NCI-H1694 treated with DMSO at 0.1 percent for 48 hours (cell line): ENCODE results near the gene HK2.
"Not testable (repeated sequence)": the region's sequence is repeated elsewhere in the genome, so short reads cannot be mapped to it uniquely, and the experiment has no call there.

ENCODE experiments used
- DNase-seq: peaks from one replicate; lab custom pipeline; 2025; lab: John Stamatoyannopoulos, UW

The HK2 gene

DNA sequence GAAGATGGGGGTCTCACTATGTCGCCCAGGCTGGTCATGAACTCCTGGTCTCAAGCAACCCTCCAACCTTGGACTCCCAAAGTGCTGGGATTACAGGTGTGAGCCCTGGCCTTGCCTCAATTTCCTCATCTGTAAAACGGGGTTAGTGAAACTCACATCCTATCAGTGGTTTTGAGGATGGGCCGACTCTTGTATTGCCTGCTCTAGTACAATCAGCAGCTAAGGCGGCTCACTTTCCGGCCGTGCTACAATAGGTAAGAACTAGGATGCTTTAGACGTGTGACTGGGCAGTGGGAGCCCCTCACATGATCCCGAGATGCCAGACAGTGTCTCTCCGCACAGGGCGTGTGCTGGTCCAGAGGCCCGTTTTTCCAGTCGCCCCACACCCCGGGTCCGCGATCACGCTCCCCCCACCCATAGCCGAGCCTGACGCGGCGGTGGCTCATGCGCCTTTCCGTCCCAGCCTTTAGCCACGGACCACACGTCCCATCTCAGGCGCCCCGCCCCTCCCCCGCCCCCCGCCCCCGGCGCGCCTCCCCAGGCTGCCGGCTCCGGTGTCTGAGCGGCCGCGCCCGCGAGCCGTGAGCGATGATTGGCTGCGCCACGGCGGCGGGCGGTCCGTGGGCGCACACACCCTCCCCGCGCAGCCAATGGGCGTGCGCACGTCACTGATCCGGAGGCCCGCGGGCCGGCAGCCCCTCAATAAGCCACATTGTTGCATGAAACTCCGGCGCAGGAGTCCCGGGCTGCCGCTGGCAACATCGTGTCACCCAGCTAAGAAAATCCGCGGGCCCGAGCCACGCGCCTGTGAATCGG is at the start of gene HK2:
HK2 (plus strand) TSS at position 710 of the 816 bp plus-strand sequence. CDS start 454 bp downstream, outside the sequence.
- DNase-seq = peak; percentile 62

DNA sequence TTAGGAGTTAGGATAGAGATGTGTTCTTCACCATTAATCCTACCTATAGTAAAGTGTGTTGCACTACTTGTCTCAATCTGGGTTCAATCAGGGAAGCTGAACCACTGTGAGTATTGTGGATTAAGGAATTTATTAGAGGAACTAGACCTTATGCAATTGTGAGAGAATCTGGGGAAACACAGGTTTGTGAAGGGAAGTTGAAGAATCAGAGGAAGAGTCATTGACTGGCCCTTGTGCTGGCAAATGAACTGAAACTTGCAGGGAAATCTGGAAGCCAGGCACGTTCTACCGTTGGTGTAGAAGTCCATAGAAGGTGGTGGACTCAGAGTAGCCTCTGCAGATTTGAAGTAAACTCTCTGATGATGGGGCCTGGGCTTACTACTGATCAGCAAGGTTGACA is 44.7 kb upstream of the HK2 start:
- no peak for DNase-seq

DNA sequence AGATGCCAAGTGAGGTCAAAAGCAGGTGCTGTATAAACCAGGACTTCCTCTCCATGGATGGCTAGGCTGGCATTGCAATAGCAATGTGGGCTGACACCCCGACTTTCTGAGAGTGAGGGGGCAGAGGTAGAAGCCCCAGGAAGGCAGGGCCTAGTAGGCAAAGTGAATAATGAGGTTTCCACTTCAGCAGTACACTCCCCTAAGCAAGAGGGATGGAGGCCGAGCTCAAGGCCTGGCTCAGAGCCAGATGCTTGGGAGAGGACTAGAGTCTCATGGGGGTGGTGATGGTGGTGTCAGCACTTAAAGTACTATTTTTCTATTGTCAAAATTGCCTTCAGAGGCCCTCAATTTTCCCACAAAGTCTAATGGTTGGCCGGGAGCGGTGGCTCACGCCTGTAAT is 41.6 kb upstream of the HK2 start:
- no peak for DNase-seq

DNA sequence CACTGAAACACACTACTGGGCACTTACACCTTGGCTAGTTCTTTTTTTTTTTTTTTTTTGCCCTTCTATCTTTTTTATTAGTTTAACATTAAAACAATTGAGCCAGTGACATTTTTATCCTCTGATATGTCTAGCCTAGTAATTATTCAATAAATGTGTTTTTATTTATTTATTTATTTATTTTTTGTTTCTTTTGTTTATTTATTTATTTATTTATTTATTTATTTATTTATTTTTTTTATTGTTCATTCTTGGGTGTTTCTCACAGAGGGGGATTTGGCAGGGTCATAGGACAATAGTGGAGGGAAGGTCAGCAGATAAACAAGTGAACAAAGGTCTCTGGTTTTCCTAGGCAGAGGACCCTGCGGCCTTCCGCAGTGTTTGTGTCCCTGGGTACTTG is 39.0 kb upstream of the HK2 start:
- DNase-seq = not testable (repeated sequence)

DNA sequence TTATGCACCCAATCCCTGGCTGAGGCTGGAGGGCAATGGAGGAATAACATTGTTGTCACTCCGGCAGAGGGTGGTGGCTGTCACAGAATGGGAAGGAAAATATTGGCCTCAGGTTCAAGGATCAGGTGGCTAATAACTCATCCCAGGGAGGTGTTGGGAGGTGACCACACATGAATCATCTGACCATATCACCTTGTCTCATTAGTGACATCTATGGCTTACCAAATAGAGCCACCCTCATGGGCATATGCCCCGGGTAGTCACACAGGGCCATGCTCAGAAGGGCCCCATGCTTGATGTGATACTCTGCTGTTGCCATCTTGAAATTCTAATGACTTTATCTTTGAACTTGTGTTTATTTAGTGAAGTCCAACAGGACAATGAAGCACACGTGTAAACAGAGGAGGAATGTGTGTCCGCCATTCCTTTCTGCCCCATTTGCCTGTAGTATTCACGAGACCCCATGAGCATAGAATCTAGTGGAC is 27.5 kb upstream of the HK2 start:
- no peak for DNase-seq

DNA sequence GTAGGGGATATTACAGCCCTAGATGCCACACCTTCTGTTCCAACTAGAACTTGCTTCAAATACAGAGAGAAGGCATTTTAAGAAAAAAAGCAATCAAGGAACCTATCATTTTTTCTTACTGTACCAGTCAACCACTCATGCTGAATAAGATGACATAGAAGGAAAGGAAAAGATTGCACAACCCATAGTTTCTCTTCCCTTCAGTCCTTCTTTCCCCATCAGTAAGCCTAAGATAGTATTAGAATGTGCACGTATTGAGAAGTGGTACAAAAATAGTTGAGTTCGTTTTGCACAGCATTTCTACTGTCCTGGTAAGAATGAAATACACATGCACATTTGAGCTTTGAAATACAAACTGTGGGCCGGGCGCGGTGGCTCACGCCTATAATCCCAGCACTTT is 27.0 kb upstream of the HK2 start:
- no peak for DNase-seq

DNA sequence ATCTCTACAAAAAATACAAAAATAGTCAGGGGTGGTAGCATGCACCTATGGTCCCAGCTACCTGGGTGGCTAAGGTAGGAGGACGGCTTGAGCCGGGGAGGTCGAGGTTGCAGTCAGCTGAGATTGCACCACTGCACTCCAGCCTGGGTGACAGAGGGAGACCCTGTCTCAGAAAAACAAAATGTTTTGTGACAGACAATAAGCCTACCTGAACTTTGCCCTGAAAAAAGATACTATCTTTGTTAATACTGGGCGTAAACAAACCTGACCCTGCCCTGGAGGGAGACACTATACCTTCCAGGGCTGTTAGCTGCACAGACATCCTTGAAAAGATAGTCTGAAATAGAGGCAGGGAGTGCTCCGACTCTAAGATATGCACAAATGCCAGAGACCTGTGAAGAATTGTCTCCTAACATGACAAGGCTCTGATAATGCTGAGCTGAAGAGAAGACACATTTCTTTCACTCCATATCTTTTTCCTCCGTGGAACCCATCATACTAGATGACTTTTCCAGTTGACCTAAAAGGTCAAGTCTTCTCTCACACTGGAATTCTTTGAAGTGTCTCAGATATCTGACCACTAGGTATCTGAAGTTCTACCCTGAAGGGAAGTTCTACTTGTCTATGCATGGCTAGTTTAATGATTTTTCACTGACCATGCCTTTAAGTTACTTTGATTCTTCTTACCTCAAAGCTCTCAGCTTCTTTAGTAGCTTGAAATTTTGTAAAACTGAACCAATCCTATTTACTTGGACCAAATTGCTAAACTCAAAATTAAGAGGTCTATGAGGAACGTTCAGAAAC is 20.9 kb upstream of the HK2 start:
- DNase-seq = no peak

DNA sequence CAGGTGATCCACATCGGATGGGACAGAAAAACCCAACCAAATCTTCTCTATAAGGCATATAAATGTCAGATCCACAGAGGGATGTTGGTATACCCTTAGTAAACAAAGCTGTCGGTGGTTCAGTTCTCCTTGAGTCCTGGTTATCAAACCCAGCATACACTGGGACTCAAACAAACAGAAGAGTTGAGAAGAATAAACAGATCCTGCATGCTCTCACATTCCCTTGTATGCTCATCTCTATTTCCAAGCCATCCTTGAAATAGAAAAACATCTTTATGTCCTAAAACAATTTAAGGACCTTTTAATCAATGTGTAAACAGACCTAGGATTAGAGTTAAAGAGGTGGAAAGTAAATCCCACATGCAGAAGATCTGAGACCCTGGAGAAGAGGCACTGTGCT is 19.8 kb upstream of the HK2 start:
- DNase-seq = no peak

DNA sequence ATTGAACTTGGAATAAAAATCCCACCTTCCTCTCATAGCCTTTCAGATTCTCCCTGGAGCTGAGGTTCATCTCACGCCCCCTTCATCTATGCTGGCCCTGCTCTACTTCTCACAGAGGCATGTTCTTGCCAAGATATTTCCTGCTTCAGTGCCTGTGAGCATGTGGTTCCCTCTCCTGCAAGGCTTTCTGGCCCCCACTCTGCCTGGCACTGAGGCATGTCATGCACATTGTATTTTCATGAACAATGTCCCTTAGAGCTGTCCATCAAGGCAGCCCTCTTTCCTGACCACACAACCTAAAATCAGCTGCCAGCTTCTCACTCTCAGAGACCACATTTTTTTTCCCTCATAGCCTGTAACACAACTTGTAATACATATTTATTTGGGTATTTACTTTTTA is 18.0 kb upstream of the HK2 start:
- DNase-seq = no peak

DNA sequence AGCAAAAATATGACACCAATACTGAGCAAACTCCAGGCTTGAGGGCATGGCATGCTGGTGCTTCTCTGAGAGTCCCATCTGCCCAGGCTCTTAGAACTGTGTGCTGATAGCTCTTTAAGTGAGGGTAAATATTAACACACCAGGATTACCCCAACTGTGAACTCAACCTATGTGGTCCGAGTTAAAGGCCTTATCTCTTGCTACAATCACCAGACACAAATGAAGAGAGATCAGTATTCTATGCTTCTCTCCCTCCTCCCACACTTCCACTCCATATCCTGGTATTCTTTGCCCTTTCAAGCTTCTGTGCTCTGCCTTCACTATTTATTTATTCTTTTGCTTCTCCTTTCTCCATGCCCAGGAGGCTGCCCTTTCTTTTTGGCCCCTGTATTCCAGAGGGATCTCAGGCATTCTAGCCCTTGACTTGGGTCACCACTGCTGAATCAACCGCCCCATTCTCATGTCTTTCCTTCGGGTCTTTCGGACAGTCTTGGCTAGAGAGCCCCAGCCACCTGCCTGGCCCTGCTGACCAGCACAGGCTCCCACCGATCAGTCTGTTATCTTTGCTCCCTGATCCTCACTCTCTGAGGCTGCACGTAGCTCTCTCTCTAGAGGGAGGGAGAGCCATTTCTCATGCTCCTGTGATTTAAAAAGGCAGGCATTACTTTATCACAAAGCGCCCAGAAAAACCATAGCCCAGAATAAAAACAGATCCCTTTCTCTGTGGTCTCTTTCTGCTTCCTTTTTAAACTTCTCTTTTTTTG is 17.2 kb upstream of the HK2 start:
- DNase-seq = no peak

DNA sequence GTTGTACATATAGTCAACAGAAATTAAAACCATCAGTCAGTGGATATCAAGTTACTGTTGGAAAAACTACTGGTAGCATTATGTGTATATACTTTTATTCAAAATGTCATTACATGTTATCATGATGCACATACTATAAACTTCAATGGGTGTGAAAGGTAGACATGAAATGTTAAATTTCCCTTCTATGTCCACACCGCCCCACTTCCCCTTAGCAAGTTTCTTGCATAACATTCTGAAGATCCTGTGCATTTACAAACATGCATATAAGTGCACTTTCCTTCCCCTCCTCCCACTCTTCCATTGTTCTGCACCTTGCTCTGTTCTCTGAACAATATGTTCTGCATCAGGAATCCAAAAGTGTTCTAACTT is 16.6 kb upstream of the HK2 start:
- DNase-seq = no peak

DNA sequence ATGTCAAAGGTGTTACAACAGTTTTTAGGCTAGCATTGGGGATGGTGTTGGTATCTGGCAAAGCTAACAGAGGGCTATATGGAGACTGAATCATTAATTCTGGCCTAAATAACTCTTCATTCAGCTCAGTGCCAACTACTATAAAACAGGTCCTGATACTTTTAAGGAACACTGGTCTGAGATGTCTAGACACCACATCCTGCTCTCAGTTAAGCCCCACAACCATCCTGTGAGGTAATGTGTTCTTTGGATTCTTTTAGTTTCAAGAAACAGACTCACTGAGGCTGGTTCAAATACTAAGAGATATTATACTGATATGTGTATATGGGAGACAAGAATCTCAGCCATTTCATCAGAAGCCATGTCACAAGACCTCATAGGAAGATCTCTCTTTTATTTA is 14.2 kb upstream of the HK2 start:
- no peak for DNase-seq

DNA sequence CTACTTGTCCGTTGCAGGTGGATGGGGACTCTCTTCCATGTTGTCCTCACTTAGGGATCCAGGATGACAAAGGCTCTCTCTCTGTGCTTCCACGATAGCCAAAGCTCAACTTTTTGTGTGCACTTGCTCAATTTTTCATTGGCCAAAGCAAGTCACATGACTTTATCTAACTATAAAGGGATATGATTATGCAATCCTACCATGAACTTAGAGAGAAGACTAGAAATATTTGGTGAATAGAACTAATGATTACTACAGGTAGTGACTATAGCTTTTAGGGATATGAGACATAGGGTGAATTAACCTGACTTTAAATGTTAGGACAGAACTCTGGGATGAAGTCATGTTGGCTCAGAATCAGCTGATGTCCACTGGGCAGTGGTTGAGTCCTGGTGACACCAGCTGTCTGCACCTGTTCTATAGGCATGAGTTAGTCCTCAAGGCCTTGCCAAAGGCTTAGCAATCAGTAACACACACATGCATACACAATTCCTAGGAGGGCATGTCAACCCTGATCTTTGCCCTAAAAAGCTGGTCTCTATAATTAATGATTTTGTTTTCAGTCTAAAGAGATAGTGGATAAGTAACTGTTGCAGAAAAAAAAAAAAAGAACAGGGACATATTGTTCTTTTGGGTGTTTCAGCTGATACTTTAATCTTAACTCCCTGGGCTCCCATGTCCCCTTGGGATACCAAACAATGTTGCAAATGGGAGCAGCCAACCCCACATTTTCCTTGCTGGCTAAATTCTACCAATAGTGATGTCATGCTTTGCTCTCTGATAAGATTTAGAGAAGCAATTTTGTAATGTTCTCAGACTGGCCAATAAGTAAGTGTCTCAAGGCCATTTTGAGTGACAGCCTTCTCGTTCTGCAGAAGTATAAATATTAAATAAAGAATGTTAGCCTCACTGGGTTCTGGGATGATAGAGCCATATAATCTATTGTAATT is 12.5 kb upstream of the HK2 start:
- DNase-seq = no peak

DNA sequence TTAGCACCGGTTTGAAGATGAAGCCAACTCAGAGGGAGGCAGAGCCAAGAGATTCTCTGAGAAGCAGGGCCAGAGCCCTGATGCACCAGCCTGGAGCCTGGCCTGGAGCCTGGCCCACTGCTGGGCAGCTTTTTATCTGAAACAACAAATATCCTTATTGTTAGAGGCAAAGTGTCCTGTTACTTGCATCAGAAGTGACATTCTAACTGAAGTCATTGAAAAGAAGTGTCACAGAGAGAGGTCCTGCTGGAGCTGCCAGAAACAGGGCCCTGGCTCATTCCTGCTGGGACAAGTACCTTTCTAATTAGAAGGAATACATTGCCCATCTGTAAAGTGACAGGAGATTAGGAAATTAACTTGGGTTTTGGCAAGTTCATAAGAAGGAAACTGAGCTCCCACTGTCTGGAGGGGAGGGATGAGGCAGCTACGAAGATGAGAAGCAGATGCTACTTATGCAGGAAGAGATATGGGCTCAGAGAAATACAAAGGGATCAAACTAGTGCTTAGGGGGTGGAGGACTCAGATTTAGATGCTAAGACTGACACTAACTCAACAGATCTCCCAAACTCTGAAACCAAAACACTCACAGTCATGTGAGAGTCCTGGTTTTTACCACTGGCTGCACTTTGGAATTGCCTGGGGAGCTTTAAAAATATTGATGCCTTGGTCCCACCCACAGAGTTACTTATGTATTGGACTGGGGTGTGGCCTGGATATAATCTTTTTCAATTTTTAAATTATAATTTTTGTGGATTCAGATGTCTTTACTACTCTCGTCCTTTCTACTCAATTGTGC is 11.0 kb upstream of the HK2 start:
- no peak for DNase-seq

DNA sequence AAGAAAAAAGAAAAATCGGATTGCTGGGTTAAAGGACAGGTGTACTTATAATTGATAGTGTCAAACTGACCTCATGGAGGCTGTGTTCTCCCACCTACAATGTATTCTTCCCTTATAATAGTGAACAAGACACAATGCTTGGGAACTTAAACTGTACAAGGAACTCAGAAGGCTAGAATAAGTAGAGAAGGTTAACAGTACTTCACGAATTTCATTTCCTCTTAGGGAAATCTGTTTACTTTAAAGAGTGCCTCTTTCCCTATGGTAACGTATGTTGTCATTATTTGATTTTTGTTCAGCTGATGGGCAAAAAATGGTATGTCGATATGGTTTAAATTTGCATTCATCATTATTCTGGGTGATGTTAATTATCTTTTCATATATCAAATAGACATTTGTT is 9.2 kb upstream of the HK2 start:
- DNase-seq = no peak

DNA sequence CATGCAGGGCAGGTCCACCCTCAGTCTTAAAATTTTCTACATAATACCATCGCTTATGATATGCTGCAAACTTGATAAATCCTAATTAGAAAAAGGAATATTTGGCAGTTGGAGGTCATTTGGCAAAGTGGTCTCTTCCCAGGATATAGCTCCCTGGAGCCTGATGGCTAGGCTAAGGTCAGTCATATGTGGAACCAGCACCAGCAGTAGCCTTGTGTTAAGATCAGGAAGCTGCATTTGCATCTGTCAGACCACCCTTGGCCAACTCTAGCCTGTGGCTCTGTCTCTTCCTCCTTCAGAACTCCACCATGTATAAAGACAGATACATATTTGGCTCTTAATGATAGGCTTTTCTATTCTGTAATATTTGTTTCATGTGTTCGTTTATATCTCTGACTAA is 5.4 kb upstream of the HK2 start:
- no peak for DNase-seq

DNA sequence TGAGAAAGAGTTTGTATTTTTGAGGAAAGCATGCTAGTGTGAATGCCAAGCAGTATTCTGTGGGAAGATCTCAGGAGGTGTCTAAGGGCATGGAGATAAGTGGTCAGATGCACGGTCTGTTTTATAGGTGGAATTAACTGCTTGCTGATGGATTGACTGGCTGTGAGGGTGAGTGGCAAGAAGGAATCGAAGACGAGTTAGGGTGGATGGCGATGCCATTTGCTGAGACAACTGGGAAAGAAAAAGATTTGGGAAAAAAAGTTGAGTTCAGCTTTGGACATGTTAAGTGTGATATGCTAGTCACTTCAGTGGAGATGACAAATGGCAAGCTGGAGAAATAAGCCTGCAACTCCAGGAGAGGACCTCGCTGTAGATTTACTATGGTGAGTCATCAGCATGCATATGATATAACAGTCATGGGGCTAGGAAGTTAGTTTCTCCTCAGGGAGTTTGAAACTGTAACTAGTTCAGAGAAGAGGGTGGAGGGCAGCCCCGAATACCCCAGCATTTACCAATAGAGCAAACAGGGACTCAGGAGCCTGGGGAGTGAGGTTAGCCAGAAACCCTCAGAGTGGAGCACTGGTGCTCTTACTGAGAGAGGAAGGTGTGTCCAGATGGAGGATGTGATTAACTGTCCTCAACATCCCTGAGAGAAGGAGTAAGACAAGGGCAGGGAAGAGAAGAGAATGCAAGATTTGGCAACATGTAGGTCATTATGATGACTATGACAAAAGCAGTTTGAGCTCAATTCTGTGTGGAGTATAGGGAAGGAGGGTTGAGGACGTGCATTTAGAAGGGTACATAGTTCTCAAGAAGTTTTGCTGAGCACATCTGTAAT is 2.0 kb upstream of the HK2 start:
- no peak for DNase-seq

DNA sequence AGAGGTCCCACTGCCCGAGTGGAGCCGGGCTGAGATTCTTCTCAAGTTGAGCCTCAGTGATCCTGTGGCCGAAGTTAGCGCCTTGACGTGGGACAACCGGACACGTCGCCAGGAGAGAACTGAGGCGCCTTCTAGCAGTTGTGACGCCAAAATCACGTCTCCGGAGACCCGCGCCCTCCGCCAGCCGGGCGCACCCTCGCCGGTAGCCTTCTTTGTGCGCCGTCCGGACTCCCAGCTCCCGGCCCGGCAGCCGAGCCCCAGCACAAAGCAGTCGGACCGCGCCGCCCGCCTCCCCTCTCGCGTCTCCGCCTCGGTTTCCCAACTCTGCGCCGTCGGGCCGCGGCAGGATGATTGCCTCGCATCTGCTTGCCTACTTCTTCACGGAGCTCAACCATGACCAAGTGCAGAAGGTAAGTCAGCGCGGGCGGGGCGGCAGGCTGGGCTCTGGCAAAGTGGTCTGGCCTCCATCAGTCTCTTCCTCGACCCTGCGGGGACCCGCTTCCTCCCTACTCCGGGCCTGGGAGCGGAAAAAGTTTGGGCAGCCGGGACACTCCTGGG is 386 bp downstream of the HK2 start:
- DNase-seq = not testable (repeated sequence)
